Germinal center (tissue), 1 donor: Measurements from ENCODE around the gene DNAAF5.

ENCODE experiments used
- DNase-seq: peaks from one replicate; pipeline ENCODE4 v3.0.0; 2012; ENCODE audit warnings: mixed read lengths, low spot score

DNAAF5 gene

GRCh38 chr7:768881-769504 is 42.5 kb downstream of the DNAAF5 start:
- DNase-seq = no peak

- DNase-seq = no peak
Observed at GRCh38 chr7:770336-770735, 43.8 kb downstream of the DNAAF5 start.

DNA sequence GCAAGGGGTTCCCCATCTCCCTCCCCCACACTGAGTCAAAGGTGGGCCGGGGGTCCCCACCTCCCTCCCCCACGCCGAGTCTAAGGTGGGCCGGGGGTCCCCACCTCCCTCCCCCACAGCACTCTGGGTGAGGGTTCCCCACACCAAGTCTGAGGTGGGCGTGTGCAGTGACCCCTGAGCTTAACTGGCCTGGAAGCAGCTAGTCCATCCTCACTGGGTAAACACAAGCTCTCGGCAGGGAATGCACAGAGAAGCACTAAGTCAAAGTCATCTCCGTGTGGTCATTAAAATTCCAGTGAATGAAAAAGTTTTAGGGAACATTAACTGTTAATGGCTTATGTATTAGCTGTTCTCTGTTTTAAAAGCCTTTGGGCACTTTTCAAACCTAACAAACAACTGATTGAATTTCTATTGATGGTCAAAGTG is 44.3 kb downstream of the DNAAF5 start:
- no peak for DNase-seq

DNA sequence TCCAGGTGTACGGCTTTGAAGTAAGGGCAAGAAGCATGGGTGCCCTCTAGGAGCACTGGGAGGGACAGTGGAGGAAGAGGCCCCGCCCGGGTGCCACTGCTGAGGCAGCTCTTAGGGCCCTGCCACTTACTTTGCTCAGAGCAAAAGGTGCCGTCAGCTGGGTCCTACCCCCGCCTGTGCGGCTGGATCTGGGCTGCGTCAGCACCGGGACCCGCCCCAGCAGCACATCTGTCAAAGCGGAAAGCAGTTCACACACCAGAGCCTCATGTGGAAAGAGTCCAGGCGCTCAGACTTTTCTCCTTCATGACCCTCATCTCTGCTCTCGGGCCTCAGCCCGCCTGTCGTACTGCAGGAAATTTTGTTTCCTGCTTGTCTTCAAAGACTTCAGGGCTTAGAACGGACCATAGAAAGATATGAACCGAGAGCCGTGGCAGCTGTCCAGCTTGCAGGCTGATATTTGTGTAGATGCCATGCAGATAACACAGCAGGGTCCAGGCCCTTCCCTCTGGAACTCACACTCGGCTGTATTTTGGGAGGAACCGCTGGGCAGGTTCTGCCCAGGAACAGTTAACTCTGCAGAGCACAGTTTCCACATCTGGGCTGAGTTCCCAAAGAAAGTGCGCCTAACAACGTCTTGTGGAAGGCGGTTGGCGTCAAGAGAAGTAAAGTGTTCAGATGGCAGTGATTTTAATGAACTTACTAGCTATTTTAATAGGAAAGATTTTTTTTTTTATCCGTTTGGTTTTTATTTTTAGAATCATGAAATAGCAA is 44.9 kb downstream of the DNAAF5 start:
- no peak for DNase-seq

GRCh38 chr7:772005-772294 is 45.5 kb downstream of the DNAAF5 start:
- no peak for DNase-seq

DNA sequence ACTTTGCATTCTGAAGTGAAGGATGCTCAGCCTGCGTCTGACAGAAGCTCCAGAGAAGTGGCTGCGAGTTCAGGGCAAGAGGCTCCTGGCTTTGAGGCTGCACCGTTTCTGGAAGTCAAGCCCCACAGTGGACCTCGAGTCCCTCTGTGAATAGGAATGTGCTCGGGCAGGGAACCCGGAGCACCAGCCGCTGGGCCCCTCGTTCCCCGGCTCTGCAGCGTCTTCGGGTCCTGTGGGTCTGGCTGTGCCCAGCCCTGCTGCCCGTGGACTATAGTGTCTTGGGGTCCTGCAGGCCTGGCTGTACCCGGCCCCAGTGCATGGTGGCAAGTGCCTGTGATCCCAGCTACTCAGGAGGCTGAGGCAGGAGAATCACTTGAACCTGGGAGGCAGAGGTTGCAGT is 45.9 kb downstream of the DNAAF5 start:
- no peak for DNase-seq

DNA sequence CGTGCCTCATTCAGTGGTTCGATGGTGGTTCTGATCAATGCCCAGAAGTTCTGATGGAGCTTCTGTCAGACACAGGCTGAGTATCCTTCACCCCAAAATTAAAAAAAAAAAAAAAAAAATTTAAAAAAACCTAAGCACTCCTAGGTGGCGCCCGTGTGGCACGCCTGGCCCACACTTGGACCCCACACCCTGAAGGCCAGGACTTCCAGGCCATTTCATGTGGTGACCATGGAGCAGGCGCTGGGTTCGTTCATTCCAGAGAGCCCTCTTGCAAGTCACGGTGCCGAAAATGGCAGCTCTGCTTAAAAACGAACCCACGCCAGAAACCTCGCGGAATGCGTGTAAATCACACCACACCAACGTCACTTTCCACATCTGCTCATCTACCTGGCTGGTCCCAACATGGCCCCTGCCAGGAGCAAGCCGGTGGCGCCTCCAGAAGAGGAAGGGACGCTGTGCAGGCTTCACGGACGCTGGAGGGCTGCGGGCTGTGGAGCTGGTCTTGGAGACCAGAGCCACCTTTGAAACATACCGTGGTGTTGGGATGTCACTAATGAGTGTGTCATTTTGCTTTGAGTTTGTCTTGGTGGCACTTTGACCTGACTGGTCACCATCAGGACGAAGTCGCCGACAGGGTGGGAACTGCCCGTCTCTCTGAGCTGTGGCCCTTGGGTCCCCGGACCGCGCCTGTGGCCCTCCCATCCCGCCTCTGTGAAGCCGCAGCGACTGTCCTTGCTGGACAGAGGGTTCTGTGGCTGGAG is 46.5 kb downstream of the DNAAF5 start:
- no peak for DNase-seq

DNA sequence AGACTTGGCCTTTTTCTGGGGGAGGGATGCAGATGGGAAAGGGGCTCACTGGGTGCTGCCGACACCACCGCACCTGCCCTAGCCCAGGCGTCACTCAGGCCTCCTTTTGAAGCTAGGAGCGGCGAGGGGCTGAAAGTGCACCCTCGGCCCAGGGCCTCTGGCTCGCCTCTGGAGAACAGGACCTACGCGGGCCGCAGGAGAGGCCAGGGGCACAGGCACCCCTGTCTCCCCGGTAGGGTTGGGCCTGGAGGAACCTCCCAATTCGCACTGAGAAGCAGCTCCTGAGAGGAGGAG is 47.1 kb downstream of the DNAAF5 start:
- DNase-seq = no peak

- DNase-seq = peak; percentile 69
Observed at GRCh38 chr7:774161-775109, 47.9 kb downstream of the DNAAF5 start.

- no peak for DNase-seq
Observed at GRCh38 chr7:776381-776780, 49.9 kb downstream of the DNAAF5 start.

- no peak for DNase-seq
Observed at GRCh38 chr7:776992-777727, 50.7 kb downstream of the DNAAF5 start.

DNA sequence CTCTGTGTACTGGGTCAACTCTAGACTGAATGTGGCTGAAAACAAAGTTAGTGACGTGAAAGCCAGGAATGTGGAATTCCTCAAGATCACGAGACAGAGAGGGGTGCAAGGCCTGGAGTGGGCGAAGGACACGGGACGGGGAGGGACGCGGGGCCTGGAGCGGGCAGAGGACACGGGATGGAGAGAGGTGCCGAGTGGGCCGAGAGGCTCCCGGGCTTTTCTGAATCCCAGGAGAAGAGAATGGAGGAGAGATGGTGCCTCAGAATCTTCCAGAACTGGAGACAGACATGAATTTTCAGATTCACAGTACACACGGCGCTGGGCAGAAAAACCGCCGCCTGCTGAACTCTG is 51.2 kb downstream of the DNAAF5 start:
- no peak for DNase-seq

GRCh38 chr7:778271-778967 is 51.9 kb downstream of the DNAAF5 start:
- no peak for DNase-seq

- DNase-seq = no peak
Observed at GRCh38 chr7:778968-779451, 52.5 kb downstream of the DNAAF5 start.

DNA sequence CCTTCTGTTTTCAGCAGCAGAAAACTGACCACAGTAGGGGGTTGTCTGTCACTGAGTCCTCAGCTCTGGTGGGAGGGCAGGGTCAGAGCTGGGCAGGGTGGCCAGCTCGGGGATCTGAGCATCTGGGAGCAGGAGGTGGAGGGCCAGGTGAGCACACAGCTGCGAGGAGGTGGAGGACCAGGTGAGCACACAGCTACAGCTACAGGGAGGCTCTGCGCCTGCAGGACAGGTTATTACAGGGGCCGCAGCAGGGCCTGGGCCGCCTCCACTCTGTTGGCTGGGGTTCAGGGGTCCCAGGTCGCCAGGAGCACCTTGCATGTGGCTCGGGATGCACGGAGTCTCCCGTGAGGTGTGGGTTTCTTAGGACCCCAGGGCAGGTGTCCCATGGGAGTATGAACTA is 53.0 kb downstream of the DNAAF5 start:
- no peak for DNase-seq

- no peak for DNase-seq
Observed at GRCh38 chr7:780081-780480, 53.6 kb downstream of the DNAAF5 start.

DNA sequence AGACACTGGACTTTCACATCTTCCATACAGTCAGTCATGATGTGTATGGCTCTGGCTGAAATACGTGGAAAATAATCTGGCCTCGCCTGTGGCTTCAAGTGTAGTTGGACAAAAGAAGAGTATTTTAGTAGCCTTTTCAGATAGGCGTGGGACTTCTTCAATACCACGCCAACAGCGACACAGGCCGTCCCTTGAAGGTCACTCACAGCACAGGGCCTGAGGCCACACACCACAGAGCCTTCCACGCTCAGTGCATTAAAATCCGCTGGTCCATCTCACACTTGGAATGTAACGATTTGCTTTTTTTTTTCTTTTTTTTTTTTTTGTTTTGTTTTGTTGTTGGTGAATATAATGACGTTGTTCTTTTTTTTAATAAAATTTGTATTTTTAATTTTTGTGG is 54.0 kb downstream of the DNAAF5 start:
- DNase-seq = no peak

GRCh38 chr7:781186-781849 is 54.8 kb downstream of the DNAAF5 start:
- DNase-seq = no peak

GRCh38 chr7:781936-782529 is 55.5 kb downstream of the DNAAF5 start:
- no peak for DNase-seq
